OCI-LY7 (cell line): ENCODE data around the gene TXLNG. TPM values are rescaled to one million over a fixed set of nuclear protein-coding genes. Genes with fewer than 3 reads are reported as not detected.

Experiments used
- BruUV-seq: library from RNA; stranded (reverse); fragments of 400-500 nt; replicated peaks from 2 replicates; lab custom pipeline; 2021; lab: Mats Ljungman, UMichigan
- CTCF ChIA-PET: fragments of 300-600 bp; sonication (Branson Sonifier 250); formaldehyde crosslinking; loops from one replicate; lab custom pipeline; 2022; ENCODE audit warnings: antibody characterized with exemption; ENCODE audit not compliant: unreplicated experiment; lab: Charles Lee
- POLR2A ChIA-PET: fragments of 300-600 bp; sonication (Branson Sonifier 250); formaldehyde crosslinking; loops from one replicate; lab custom pipeline; 2022; ENCODE audit warnings: antibody characterized with exemption; lab: Charles Lee
- DNase-seq: peaks from one replicate; pipeline ENCODE4 v3.0.0-alpha.2; 2015; ENCODE audit warnings: low spot score
- H2AFZ ChIP-seq: fragments of 200-600 bp; sonication (generic), shearing (Covaris generic); 2 replicates; pipeline ENCODE4 v1.6.1; 2014; ENCODE audit warnings: mild to moderate bottlenecking, antibody characterized with exemption, low read length, moderate library complexity
- H3K27ac ChIP-seq: fragments of 200-600 bp; sonication (generic); 2 replicates; pipeline ENCODE4 v1.5.1; 2014; ENCODE audit warnings: mixed run types, low read depth, mild to moderate bottlenecking, moderate library complexity, low read length, inconsistent platforms; ENCODE audit not compliant: poor library complexity, severe bottlenecking
- H3K36me3 ChIP-seq: fragments of 200-600 bp; sonication (generic); 2 replicates; pipeline ENCODE4 v1.6.1; 2014; ENCODE audit warnings: mild to moderate bottlenecking, antibody characterized with exemption, low read length, moderate library complexity, mixed read lengths; ENCODE audit not compliant: insufficient read depth
- H3K4me1 ChIP-seq: fragments of 200-600 bp; sonication (generic); 2 replicates; pipeline ENCODE4 v1.5.1; 2014; ENCODE audit warnings: mild to moderate bottlenecking, low read length; ENCODE audit not compliant: insufficient read depth, poor library complexity, severe bottlenecking
- H3K4me2 ChIP-seq: fragments of 200-600 bp; sonication (generic); 2 replicates; pipeline ENCODE4 v1.6.1; 2014; ENCODE audit warnings: mild to moderate bottlenecking, low read length
- H3K4me3 ChIP-seq: fragments of 200-600 bp; sonication (generic); 2 replicates; pipeline ENCODE4 v1.5.1; 2014; ENCODE audit warnings: mild to moderate bottlenecking, low read depth, low read length; ENCODE audit not compliant: poor library complexity, severe bottlenecking
- H3K79me2 ChIP-seq: fragments of 200-600 bp; sonication (generic); 2 replicates; pipeline ENCODE4 v1.6.1; 2016; ENCODE audit warnings: low read depth, mild to moderate bottlenecking, low read length, moderate library complexity, mixed read lengths; ENCODE audit not compliant: insufficient read depth
- H3K9me2 ChIP-seq: fragments of 200-600 bp; sonication (generic); 2 replicates; pipeline ENCODE4 v1.6.1; 2016; ENCODE audit warnings: mild to moderate bottlenecking, low read length, mixed read lengths; ENCODE audit not compliant: insufficient read depth
- H3K9me3 ChIP-seq: fragments of 200-600 bp; sonication (generic); 2 replicates; pipeline ENCODE4 v1.6.1; 2014; ENCODE audit warnings: mild to moderate bottlenecking, mixed run types, low read length, mixed read lengths
- H4K20me1 ChIP-seq: fragments of 200-600 bp; sonication (generic); 2 replicates; pipeline ENCODE4 v1.6.1; 2014; ENCODE audit warnings: mild to moderate bottlenecking, antibody characterized with exemption, low read length, moderate library complexity, mixed read lengths; ENCODE audit not compliant: insufficient read depth
- EZH2phosphoT487 ChIP-seq: fragments of 200-600 bp; sonication (generic); IDR thresholded peaks from 2 replicates; pipeline ENCODE4 v1.6.1; 2018; ENCODE audit warnings: low read depth, borderline replicate concordance, mild to moderate bottlenecking, mixed run types, antibody characterized with exemption, low read length, moderate library complexity, mixed read lengths
- intact Hi-C: fragments of 100-400 bp; cut with micrococcal nuclease; formaldehyde crosslinking; loops from one replicate; pipeline ENCODE4 v1.10.0; 2022; ENCODE audit not compliant: unreplicated experiment
- total RNA-seq, 2 experiments: library from RNA; depleted of rRNA in 1 of 2; stranded (reverse); fragments of >200 nt in 1 of 2; shearing (Covaris generic) in 1 of 2; gene quantifications; 2 replicates each; pipeline ENCODE4 v1.2.3, GENCODE V29; 2014 to 2022
- TF ChIP-seq, protein P1 (sequence below): fragments of 200-600 bp; sonication (generic); conservative IDR thresholded peaks from 2 replicates; pipeline ENCODE4 v1.5.1; 2014; ENCODE audit warnings: mild to moderate bottlenecking, antibody characterized with exemption, low read length, moderate library complexity, mixed read lengths

The TXLNG gene
- total RNA-seq, 2 experiments from 2014 or later = 16.9 to 22.0 TPM

GRCh38 chrX:16827225-16827624 lies 41.0 kb downstream of the TXLNG start:
- H3K4me2 ChIP-seq = no peak overlapping the region

DNA sequence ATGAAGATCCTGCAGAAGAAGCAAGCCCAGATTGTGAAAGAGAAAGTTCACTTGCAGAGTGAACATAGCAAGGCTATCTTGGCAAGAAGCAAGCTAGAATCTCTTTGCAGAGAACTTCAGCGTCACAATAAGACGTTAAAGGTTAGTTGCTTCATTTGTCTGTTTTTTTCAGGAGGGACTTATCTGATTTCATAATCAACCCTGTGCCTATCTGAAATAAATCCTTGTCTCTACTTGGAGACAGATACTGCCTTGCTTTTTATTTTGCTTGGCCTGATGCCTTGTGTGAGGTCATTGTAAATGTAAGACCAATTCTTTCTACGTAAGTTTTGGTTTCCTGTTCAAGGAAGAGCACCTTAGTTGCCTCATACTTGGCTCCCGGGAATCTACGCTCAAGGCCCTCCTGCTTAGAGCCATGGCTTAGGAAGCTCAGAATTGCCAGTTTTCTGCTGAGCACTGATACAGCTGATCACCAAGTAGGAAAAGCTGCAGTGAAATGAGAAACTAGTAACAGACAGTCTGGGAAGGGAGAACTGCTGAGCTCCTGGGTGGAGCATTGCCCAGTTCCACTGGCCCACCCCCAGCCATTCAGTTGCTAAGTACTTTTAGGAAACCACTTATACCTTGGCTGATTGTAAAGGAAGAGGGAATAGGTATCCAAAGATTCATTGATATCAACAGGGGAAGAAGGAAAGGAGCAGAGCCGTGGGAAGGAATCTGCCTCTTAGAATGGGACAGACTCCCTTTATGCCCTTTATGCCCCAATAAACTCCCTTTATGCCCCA lies 42.0 kb downstream of the TXLNG start:
- POLR2A ChIA-PET = interaction anchor here (0.6 to 1.1 kb wide), 5 partner anchors 17 to 219 kb away, joined by 3 to 4 read pairs (median 4); no protein-coding TSS in a partner anchor

More at GRCh38 chrX:16827225-16827624, 41.0 kb downstream of the TXLNG start:
- ChIA-PET CTCF (no interaction called here), POLR2A (no interaction called here)
- H3K79me2 ChIP-seq = no peaks in the 10 kb centered on the region
- intact Hi-C loops = loop anchor here (5.0 kb wide), 1 partner anchor 220 kb away; no protein-coding TSS in a partner anchor
- no peak overlapping the region for H3K27ac ChIP-seq
- H2AFZ ChIP-seq = no peak overlapping the region
- no peaks in the 10 kb centered on the region for H3K9me2 ChIP-seq
- no peaks in the 10 kb centered on the region for H3K4me1 ChIP-seq
- H4K20me1 ChIP-seq = no peaks in the 10 kb centered on the region
- H3K4me3 ChIP-seq = no peak overlapping the region
- peaks cover 83% of the 10 kb centered on the region for H3K36me3 ChIP-seq
- TF ChIP-seq, protein P1, sequence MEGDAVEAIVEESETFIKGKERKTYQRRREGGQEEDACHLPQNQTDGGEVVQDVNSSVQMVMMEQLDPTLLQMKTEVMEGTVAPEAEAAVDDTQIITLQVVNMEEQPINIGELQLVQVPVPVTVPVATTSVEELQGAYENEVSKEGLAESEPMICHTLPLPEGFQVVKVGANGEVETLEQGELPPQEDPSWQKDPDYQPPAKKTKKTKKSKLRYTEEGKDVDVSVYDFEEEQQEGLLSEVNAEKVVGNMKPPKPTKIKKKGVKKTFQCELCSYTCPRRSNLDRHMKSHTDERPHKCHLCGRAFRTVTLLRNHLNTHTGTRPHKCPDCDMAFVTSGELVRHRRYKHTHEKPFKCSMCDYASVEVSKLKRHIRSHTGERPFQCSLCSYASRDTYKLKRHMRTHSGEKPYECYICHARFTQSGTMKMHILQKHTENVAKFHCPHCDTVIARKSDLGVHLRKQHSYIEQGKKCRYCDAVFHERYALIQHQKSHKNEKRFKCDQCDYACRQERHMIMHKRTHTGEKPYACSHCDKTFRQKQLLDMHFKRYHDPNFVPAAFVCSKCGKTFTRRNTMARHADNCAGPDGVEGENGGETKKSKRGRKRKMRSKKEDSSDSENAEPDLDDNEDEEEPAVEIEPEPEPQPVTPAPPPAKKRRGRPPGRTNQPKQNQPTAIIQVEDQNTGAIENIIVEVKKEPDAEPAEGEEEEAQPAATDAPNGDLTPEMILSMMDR = no peak
- no peak for TF ChIP-seq EZH2phosphoT487
- DNase-seq = no peak
- no peaks in the 10 kb centered on the region for H3K9me3 ChIP-seq
- BruUV-seq = no TSS peak

More for the DNA sequence above, 42.0 kb downstream of the TXLNG start:
- intact Hi-C loops = loop anchor here (5.0 kb wide), 1 partner anchor 219 kb away; no protein-coding TSS in a partner anchor
- CTCF ChIA-PET = no interaction called here
- no peaks in the 10 kb centered on the region for H3K9me3 ChIP-seq
- no peak for DNase-seq
- no peak overlapping the region for H3K4me3 ChIP-seq
- H3K4me2 ChIP-seq = no peak overlapping the region
- no peak overlapping the region for H3K27ac ChIP-seq
- BruUV-seq = no TSS peak
- no peaks in the 10 kb centered on the region for H4K20me1 ChIP-seq
- peaks cover 84% of the 10 kb centered on the region for H3K36me3 ChIP-seq
- H3K79me2 ChIP-seq = no peaks in the 10 kb centered on the region
- no peaks in the 10 kb centered on the region for H3K9me2 ChIP-seq
- TF ChIP-seq, protein P1 = no peak
- no peak for TF ChIP-seq EZH2phosphoT487
- H3K4me1 ChIP-seq = no peaks in the 10 kb centered on the region
- no peak overlapping the region for H2AFZ ChIP-seq
